ENCODE measurements around the gene CST3.
"Not testable (repeated sequence)": the region's sequence is repeated elsewhere in the genome, so short reads cannot be mapped to it uniquely, and the experiment has no call there.

The CST3 gene

GRCh38 chr20:23659989-23660837 lies 22.5 kb upstream of the CST3 start:
- DNase-seq, result no peak

DNA sequence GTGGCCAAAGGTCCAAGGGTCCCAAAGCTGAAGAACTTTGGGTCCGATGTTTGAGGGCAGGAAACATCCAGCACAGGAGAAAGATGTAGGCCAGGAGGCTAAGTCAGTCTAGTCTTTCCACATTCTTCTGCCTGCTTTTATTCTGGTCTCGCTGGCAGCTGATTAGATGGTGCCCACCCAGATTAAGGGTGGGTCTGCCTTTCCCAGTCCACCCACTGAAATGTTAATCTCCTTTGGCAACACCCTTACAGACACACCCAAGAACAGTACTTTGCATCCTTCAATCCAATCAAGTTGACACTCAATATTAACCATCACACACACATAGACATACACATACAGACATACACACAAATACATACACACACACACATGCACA lies 21.8 kb upstream of the CST3 start:
- DNase-seq, result not testable (repeated sequence)

DNA sequence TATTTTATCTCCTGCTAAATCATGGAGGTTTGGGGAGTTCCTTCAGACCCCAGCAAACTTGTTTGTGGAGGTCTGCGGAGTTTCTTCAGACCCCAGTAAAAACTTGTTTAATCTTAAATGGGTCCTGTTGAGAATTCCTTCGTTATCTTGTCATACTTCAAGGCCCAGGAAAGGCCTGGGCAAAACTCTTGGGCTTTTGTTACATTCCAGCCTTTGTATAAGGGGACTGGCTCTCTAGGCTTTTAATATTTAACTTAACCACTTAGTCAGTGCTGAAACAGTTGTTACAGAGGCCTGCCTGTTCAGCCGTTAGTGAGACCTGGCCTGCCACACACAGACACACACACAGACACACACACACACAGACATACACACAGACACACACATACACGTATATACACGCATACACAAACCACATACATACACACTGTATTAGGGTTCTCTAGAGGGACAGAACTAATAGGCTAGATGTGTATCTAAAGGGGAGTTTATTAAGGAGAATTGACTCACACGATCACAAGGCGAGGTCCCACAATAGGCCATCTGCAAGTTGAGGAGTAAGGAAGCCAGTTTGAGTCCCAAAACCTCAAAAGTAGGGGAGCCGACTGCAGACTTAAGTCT lies 21.3 kb upstream of the CST3 start:
- DNase-seq, result no peak

DNA sequence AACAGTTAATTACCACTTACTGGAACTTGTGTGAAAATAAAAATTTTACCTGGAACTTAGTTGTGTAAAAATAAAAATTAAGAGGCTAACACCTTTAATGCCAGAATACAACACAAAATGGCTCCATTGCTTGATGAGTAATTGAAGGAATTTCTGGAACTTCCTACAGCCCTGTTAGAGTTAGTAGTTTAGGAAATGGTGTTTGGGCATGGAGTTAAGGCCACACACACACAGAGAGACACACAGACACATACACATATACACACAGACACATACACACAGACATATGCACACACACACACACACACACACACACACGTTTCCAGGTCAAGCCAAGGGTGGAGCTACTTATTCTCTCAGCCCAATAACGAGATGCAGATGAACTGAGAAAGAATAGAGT lies 20.6 kb upstream of the CST3 start:
- DNase-seq, result no peak

- DNase-seq, result no peak
Observed at GRCh38 chr20:23657202-23657601, 19.4 kb upstream of the CST3 start.

- no peak for DNase-seq
Observed at GRCh38 chr20:23656372-23656771, 18.6 kb upstream of the CST3 start.

GRCh38 chr20:23655491-23656211 lies 17.9 kb upstream of the CST3 start:
- DNase-seq, result no peak

DNA sequence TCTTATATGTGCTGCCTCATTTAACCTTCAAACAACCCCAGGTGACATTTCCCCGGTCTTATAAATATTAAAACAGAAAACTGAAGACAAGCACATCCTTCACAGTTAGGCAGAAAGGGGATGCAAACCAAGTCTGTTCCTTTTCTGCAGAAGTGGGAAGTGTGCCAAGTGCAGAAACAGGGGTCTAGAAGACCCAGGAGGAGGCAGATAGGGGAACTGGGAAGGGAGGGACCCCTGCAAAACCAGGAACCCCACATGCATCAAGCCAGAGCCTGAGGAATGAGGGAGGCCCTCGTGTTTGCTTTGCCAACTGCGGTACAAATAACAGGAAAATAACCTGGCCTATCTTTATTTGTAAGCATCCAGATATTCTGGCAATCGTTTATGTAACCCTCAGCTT lies 17.0 kb upstream of the CST3 start:
- no peak for DNase-seq

DNA sequence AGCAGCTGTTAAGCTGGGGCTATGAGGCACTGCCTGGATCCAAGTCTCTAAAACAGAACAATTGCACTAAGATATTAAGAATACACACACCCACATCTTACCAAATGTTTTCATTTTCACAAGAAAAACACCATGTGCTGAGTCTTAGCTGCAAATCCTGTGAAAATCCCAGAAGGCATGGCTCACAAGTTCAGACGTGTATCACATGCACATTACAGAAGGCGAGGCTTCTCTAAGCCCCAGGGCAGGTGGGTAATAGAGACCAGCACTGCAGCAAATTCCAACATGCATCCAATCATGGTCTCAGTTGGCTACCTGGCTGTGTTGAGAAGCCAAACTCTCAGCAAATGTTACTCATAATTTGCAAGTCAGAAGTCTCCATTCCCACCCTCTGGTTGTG lies 16.2 kb upstream of the CST3 start:
- no peak for DNase-seq

DNA sequence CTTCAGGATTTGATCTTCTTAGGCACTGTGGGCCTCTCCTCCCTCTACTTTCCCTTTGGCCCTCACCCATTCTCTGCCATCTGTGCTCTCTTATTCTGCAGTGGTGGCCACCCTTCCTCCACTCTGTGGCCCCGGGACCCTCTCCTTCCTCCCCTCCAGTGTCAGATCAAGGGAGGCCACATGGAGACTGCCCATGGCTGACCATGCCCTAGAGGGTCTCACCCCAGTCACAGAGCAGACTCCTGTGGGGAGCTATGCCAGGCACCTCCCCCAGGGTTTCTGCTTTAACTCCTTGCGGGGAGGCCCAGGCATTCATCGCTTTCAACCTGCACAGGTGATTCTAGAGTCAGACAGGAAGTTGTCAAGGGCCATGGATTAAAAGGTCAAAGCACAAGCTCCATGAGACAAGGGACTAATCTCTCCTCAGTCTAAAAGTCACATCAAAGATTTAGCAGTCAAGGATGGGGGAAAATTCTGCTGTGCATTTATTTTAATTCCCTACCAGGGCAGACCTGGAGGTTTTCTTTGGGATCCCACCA lies 15.7 kb upstream of the CST3 start:
- DNase-seq, result no peak

GRCh38 chr20:23652926-23653325 lies 15.2 kb upstream of the CST3 start:
- DNase-seq, result no peak

GRCh38 chr20:23652371-23652770 lies 14.6 kb upstream of the CST3 start:
- no peak for DNase-seq

GRCh38 chr20:23651117-23651516 lies 13.4 kb upstream of the CST3 start:
- DNase-seq, result no peak

DNA sequence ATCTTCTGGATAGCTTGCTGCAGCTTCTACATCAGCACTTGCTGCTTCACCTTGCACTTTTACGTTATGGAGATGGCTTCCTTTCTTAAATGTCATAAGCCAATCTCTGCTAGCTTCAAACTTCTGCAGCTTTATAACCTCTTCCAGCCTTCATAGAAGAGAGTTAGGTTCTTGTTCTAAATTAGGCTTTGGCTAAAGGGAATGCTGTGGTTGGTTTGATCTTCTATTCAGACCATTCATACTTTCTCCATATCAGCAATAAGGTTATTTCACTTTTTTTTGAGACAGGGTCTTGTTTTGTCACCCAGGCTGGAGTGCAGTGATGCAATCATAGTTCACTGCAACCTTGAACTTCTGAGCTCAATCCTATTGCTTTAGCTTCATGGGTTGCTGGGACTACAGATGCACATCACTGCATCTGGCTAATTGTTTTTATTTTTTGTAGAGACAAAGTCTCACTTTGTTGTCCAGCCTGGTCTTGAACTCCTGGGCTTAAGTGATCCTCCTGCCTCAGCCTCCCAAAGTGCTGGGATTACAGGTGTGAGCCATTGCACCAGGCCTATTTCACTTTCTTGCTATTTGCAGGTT lies 12.2 kb upstream of the CST3 start:
- DNase-seq, result no peak

DNA sequence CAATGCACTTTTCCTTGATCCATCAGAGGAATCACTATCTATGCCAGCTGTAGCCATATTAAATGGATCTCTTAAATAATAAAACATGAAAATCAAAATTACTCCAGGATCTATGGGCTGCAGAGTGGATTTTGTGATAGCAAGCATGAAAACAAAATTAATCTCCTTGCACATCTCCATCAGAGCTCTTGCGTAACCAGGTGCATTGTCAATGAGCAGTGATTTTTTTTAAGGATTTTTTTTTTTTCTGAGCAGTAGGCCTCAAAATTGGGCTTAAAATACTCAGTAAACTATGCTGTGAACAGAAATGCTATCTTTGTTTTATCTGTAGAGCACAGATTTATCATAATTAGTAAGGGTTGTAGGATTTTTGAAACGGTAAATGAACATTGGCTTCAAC lies 11.5 kb upstream of the CST3 start:
- no peak for DNase-seq

GRCh38 chr20:23647346-23647745 lies 9.6 kb upstream of the CST3 start:
- no peak for DNase-seq

GRCh38 chr20:23646106-23646873 lies 8.5 kb upstream of the CST3 start:
- DNase-seq, result no peak

DNA sequence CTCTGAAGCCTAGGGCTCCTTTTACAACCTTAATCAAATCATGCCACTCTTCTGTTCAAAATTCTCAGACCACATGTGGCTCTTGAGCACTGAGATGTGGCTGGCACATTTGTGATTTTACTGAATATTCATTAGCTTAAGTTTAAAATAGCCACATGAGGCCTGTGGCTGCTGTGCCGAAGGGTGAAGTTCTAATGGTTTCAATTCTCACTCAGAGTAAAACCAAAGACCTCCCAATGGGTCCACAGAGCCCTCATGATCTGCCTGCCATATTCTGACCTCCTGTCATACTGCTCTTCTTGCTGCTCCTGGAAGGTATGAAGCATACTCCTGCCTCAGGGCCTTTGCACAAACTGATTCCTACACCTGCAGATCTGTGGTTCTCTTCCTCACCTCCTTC lies 7.8 kb upstream of the CST3 start:
- DNase-seq, result no peak

- DNase-seq, result no peak
Observed at GRCh38 chr20:23644164-23644563, 6.4 kb upstream of the CST3 start.

- DNase-seq, result no peak
Observed at GRCh38 chr20:23643659-23644058, 5.9 kb upstream of the CST3 start.

DNA sequence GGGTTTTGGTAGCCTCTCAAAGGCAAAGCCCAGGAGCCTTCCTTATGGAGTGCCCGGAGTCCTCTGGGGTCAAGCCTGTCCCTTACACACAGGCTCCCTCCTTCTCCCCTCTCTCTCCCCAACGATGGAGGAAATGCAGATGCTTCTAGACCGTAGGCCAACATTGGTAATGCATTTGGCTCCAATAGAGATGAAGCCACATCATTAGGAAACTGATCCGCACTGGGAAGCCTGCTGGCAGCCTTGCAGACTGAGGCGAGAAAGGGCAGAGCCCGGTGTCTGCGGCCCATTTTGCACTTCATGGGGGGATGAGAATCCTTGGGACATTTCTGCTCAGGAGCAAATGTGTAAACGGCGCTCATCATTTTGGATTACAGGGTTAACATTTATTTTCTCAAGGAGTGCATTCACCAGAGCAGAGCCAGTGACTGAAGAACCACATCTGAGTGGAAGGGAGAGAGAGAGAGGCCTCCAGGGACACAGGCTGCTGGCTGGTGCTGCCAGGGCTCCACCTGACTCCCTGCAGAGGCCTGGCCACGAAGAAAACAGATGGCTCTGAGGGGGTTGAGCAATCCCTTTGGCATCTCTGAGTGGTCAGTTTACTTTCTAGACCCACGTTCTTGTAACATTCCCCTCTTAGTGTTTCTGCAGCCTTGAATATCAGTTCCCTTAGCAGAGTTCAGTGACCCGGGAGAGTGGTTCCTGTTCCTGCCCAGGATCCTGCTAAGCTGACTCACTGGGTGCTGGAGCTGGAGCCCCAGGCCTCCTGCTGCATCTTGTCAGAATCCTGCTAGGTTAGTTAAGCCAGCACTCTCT lies 4.4 kb upstream of the CST3 start:
- DNase-seq, result no peak

Measured in activated CD4-positive, alpha-beta T cell treated with anti-CD3 and anti-CD28 coated beads, Interleukin-2, amount 50 U/mL, for 1 hour (primary cell).